A549 (cell line): ENCODE data around the gene CABP4. TPM values are rescaled to one million over a fixed set of nuclear protein-coding genes. Genes with fewer than 3 reads are reported as not detected.

ENCODE experiments used
- CBX2 ChIP-seq: fragments of 200-600 bp; sonication (generic); IDR thresholded peaks from 2 replicates; pipeline ENCODE4 v1.6.1; 2016; ENCODE audit warnings: low read depth, mild to moderate bottlenecking, borderline replicate concordance
- CHD2 ChIP-seq: fragments of 150-350 bp; IDR thresholded peaks from 2 replicates; pipeline ENCODE4 v1.6.1; 2014; ENCODE audit warnings: low read length; ENCODE audit not compliant: partially characterized antibody
- CHD4 ChIP-seq: fragments of 200-600 bp; sonication (generic); IDR thresholded peaks from 2 replicates; pipeline ENCODE4 v1.6.1; 2016; ENCODE audit warnings: antibody characterized with exemption, mild to moderate bottlenecking, borderline replicate concordance
- EHMT2 ChIP-seq: fragments of 200-600 bp; sonication (generic); IDR thresholded peaks from 2 replicates; pipeline ENCODE4 v1.6.1; 2016; ENCODE audit warnings: antibody characterized with exemption, low read depth, mild to moderate bottlenecking, moderate library complexity
- FOSB ChIP-seq: fragments of 250-450 bp; sonication (Bioruptor Pico); IDR thresholded peaks from 2 replicates; pipeline ENCODE4 v1.5.0; 2020; ENCODE audit warnings: mild to moderate bottlenecking, moderate library complexity
- FOSL2 ChIP-seq, 2 experiments: fragments of 450-650 bp in 1 of 2; fragments of >200 bp in 1 of 2; sonication (Bioruptor Twin) in 1 of 2; formaldehyde crosslinking; IDR thresholded peaks; 2 replicates each; pipeline versions ENCODE4 v1.5.0 to v1.6.1; 2016 to 2020; ENCODE audit warnings: mild to moderate bottlenecking in 1 of 2, moderate library complexity in 1 of 2
- FOXS1 ChIP-seq: fragments of 250-450 bp; sonication (Bioruptor Pico); IDR thresholded peaks from 2 replicates; pipeline ENCODE4 v1.5.0; 2020; ENCODE audit warnings: mild to moderate bottlenecking, moderate library complexity
- GATA3 ChIP-seq: IDR thresholded peaks from 2 replicates; pipeline ENCODE4 v1.6.1; 2012; ENCODE audit warnings: borderline replicate concordance
- HOXA7 ChIP-seq: fragments of 250-450 bp; sonication (Bioruptor Pico); IDR thresholded peaks from 2 replicates; pipeline ENCODE4 v1.5.0; 2020; ENCODE audit warnings: mild to moderate bottlenecking, moderate library complexity
- HOXB13 ChIP-seq: fragments of 250-450 bp; sonication (Bioruptor Pico); IDR thresholded peaks from 2 replicates; pipeline ENCODE4 v1.5.0; 2020; ENCODE audit warnings: low read depth, mild to moderate bottlenecking, moderate library complexity
- HOXB5 ChIP-seq: fragments of 250-450 bp; sonication (Bioruptor Pico); IDR thresholded peaks from 2 replicates; pipeline ENCODE4 v1.5.0; 2020; ENCODE audit warnings: mild to moderate bottlenecking, moderate library complexity
- JUN ChIP-seq, 2 experiments: fragments of >200 bp; sonication (Bioruptor Twin); formaldehyde crosslinking; IDR thresholded peaks; 2 replicates in 1 of 2; 3 replicates in 1 of 2; pipeline ENCODE4 v1.6.1; 2016 to 2017
- JUNB ChIP-seq: fragments of >200 bp; sonication (Bioruptor Twin); formaldehyde crosslinking; IDR thresholded peaks from 2 replicates; pipeline ENCODE4 v1.6.1; 2016
- KDM5A ChIP-seq: fragments of 200-600 bp; sonication (generic); IDR thresholded peaks from 2 replicates; pipeline ENCODE4 v1.6.1; 2016; ENCODE audit warnings: antibody characterized with exemption, mild to moderate bottlenecking
- MAFK ChIP-seq: fragments of 450-650 bp; IDR thresholded peaks from 2 replicates; pipeline ENCODE4 v1.6.1; 2014; ENCODE audit not compliant: partially characterized antibody
- MAZ ChIP-seq: fragments of 150-350 bp; IDR thresholded peaks from 2 replicates; pipeline ENCODE4 v1.6.1; 2014; ENCODE audit warnings: antibody characterized with exemption, low read depth, low read length, borderline replicate concordance
- MYC ChIP-seq: IDR thresholded peaks from 2 replicates; pipeline ENCODE4 v1.6.1; 2012; ENCODE audit warnings: mild to moderate bottlenecking, inconsistent platforms, low read length, improper control_type of control experiment, borderline replicate concordance
- NFE2L2 ChIP-seq: fragments of 150-350 bp; conservative IDR thresholded peaks from 2 replicates; pipeline ENCODE4 v1.6.1; 2014; ENCODE audit warnings: low read length
- RAD21 ChIP-seq, 2 experiments: fragments of >200 bp in 1 of 2; sonication (Bioruptor Twin) in 1 of 2; formaldehyde crosslinking in 1 of 2; IDR thresholded peaks in 1 of 2; conservative IDR thresholded peaks in 1 of 2; 2 replicates in 1 of 2; 3 replicates in 1 of 2; pipeline ENCODE4 v1.6.1; 2012 to 2018; ENCODE audit warnings: inconsistent platforms in 1 of 2
- RARB ChIP-seq: fragments of 250-450 bp; sonication (Bioruptor Pico); IDR thresholded peaks from 2 replicates; pipeline ENCODE4 v1.8.0; 2021; ENCODE audit warnings: mild to moderate bottlenecking, moderate library complexity
- RNF2 ChIP-seq: fragments of 200-600 bp; sonication (generic); IDR thresholded peaks from 2 replicates; pipeline ENCODE4 v1.6.1; 2016; ENCODE audit warnings: low read depth, mild to moderate bottlenecking, antibody characterized with exemption, moderate library complexity, borderline replicate concordance
- SREBF2 ChIP-seq: fragments of 450-650 bp; IDR thresholded peaks from 2 replicates; pipeline ENCODE4 v1.6.1; 2014; ENCODE audit warnings: mild to moderate bottlenecking, moderate library complexity
- ZC3H11A ChIP-seq: fragments of 450-650 bp; IDR thresholded peaks from 2 replicates; pipeline ENCODE4 v1.6.1; 2014; ENCODE audit warnings: antibody characterized with exemption, mild to moderate bottlenecking
- ZFP36 ChIP-seq: fragments of 450-650 bp; IDR thresholded peaks from 2 replicates; pipeline ENCODE4 v1.6.1; 2014; ENCODE audit warnings: borderline replicate concordance; ENCODE audit not compliant: partially characterized antibody
- ZNF302 ChIP-seq: fragments of 250-450 bp; sonication (Bioruptor Pico); IDR thresholded peaks from 2 replicates; pipeline ENCODE4 v1.9.0; 2021; ENCODE audit warnings: inconsistent platforms, mild to moderate bottlenecking, moderate library complexity
- polyA plus RNA-seq, 4 experiments: library from polyadenylated mRNA; depleted of rRNA in 3 of 4; stranded (reverse); fragments of >200 nt; fragmentation: RNase III in 1 of 4; extraction: RNeasy Plus Mini Kit Qiagen cat#74134 plus additional on column Dnase treatment in 1 of 4; gene quantifications; 2 replicates in 3 of 4; 3 replicates in 1 of 4; pipeline ENCODE4 v1.2.3, GENCODE V29; 2011 to 2017
- TF ChIP-seq, protein P1 (sequence below): fragments of >200 bp; sonication (Bioruptor Twin); formaldehyde crosslinking; IDR thresholded peaks from 3 replicates; pipeline ENCODE4 v1.5.1; 2016
- TF ChIP-seq, protein P2 (sequence below): fragments of >200 bp; sonication (Bioruptor Twin); formaldehyde crosslinking; IDR thresholded peaks from 3 replicates; pipeline ENCODE4 v1.6.1; 2016
- TF ChIP-seq, protein P3 (sequence below): IDR thresholded peaks from 2 replicates; pipeline ENCODE4 v1.6.1; 2012
- TF ChIP-seq, protein P4 (sequence below): fragments of 200-600 bp; sonication (generic); IDR thresholded peaks from 2 replicates; pipeline ENCODE4 v1.6.1; 2016; ENCODE audit warnings: antibody characterized with exemption, mild to moderate bottlenecking, moderate library complexity
- TF ChIP-seq, protein P5 (sequence below): fragments of 250-450 bp; sonication (Bioruptor Pico); IDR thresholded peaks from 2 replicates; pipeline ENCODE4 v1.5.0; 2020; ENCODE audit warnings: low read depth, mild to moderate bottlenecking, moderate library complexity
- TF ChIP-seq, protein P6 (sequence below): fragments of 250-450 bp; sonication (Bioruptor Pico); IDR thresholded peaks from 2 replicates; pipeline ENCODE4 v1.5.0; 2021; ENCODE audit warnings: mild to moderate bottlenecking, moderate library complexity, borderline replicate concordance

Gene CABP4
- polyA plus RNA-seq, 2 of the 4 experiments (the other 2 are of a cell fraction) = not detected

DNA sequence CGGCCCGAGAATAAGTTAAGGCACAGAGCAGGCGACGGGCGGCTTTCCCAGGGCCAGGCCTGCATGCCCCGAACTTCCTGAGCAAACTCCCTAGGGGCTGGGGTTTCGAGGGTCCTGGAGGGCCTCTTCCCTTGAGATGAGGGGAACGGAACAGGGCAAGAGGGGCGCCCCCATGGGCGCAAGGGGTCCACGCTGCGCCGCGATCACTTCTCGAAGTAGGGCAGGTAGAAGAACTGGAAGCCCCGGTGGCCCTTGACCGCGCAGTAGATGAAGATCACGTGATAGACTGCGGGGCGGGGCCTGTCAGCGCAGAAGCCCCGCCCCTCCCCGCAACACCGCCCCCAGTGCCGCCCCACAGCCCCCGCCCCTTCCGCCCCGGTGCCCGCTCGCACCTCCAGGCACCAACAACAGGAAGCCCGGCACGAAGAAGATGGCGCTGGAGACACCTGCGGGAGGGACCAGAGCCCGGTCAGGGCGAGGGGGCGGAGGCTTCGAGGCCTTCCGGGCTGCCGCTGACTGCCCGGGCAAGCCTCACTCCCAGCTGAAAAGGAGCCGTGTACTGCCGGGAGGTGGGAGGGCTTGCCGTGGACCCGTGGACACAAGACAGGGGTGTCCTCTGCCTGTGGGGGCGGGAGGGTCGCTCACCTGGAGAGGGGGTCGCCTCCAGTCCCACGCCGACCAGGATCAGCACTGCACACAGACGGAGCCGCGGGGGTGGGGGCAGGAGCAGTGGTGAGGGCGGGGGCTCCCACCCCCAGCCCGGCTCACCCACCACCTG lies 9.4 kb downstream of the CABP4 start (continued):
- TF ChIP-seq, protein P1, sequence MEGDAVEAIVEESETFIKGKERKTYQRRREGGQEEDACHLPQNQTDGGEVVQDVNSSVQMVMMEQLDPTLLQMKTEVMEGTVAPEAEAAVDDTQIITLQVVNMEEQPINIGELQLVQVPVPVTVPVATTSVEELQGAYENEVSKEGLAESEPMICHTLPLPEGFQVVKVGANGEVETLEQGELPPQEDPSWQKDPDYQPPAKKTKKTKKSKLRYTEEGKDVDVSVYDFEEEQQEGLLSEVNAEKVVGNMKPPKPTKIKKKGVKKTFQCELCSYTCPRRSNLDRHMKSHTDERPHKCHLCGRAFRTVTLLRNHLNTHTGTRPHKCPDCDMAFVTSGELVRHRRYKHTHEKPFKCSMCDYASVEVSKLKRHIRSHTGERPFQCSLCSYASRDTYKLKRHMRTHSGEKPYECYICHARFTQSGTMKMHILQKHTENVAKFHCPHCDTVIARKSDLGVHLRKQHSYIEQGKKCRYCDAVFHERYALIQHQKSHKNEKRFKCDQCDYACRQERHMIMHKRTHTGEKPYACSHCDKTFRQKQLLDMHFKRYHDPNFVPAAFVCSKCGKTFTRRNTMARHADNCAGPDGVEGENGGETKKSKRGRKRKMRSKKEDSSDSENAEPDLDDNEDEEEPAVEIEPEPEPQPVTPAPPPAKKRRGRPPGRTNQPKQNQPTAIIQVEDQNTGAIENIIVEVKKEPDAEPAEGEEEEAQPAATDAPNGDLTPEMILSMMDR = no peak
- TF ChIP-seq, protein P2, sequence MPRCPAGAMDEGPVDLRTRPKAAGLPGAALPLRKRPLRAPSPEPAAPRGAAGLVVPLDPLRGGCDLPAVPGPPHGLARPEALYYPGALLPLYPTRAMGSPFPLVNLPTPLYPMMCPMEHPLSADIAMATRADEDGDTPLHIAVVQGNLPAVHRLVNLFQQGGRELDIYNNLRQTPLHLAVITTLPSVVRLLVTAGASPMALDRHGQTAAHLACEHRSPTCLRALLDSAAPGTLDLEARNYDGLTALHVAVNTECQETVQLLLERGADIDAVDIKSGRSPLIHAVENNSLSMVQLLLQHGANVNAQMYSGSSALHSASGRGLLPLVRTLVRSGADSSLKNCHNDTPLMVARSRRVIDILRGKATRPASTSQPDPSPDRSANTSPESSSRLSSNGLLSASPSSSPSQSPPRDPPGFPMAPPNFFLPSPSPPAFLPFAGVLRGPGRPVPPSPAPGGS = peak; percentile 84
- TF ChIP-seq ZNF302 = no peak
- TF ChIP-seq ZC3H11A = no peak
- no peak for TF ChIP-seq CBX2
- no peak for TF ChIP-seq EHMT2
- TF ChIP-seq, protein P3, sequence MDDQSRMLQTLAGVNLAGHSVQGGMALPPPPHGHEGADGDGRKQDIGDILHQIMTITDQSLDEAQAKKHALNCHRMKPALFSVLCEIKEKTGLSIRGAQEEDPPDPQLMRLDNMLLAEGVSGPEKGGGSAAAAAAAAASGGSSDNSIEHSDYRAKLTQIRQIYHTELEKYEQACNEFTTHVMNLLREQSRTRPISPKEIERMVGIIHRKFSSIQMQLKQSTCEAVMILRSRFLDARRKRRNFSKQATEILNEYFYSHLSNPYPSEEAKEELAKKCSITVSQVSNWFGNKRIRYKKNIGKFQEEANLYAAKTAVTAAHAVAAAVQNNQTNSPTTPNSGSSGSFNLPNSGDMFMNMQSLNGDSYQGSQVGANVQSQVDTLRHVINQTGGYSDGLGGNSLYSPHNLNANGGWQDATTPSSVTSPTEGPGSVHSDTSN = no peak
- TF ChIP-seq FOSB (CRISPR knock-in tag) = no peak
- TF ChIP-seq HOXB13 (CRISPR knock-in tag) = 0 out of 2 replicates have a peak, but pooled peaks have one; percentile 11
- no peak for TF ChIP-seq ZFP36
- no peak for TF ChIP-seq MYC
- TF ChIP-seq SREBF2 = no peak
- TF ChIP-seq FOXS1 (CRISPR knock-in tag) = no peak
- no peak for TF ChIP-seq FOSL2 (IDR thresholded peaks at IDR 0.05)
- TF ChIP-seq FOSL2 (CRISPR knock-in tag; IDR thresholded peaks at IDR 0.05) = no peak
- no peak for TF ChIP-seq RNF2
- TF ChIP-seq KDM5A = no peak
- no peak for TF ChIP-seq CHD4
- peak; percentile 3; the same call in 1 of the 2 replicates for TF ChIP-seq HOXB5 (CRISPR knock-in tag)
- no peak for TF ChIP-seq RAD21 (conservative IDR thresholded peaks at IDR 0.05 in 1 of 2, IDR thresholded peaks at IDR 0.05 in 1 of 2)
- no peak for TF ChIP-seq GATA3
- TF ChIP-seq, protein P4, sequence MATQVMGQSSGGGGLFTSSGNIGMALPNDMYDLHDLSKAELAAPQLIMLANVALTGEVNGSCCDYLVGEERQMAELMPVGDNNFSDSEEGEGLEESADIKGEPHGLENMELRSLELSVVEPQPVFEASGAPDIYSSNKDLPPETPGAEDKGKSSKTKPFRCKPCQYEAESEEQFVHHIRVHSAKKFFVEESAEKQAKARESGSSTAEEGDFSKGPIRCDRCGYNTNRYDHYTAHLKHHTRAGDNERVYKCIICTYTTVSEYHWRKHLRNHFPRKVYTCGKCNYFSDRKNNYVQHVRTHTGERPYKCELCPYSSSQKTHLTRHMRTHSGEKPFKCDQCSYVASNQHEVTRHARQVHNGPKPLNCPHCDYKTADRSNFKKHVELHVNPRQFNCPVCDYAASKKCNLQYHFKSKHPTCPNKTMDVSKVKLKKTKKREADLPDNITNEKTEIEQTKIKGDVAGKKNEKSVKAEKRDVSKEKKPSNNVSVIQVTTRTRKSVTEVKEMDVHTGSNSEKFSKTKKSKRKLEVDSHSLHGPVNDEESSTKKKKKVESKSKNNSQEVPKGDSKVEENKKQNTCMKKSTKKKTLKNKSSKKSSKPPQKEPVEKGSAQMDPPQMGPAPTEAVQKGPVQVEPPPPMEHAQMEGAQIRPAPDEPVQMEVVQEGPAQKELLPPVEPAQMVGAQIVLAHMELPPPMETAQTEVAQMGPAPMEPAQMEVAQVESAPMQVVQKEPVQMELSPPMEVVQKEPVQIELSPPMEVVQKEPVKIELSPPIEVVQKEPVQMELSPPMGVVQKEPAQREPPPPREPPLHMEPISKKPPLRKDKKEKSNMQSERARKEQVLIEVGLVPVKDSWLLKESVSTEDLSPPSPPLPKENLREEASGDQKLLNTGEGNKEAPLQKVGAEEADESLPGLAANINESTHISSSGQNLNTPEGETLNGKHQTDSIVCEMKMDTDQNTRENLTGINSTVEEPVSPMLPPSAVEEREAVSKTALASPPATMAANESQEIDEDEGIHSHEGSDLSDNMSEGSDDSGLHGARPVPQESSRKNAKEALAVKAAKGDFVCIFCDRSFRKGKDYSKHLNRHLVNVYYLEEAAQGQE = no peak
- no peak for TF ChIP-seq CHD2
- no peak for TF ChIP-seq MAFK
- no peak for TF ChIP-seq JUNB
- no peak for TF ChIP-seq MAZ
- TF ChIP-seq NFE2L2 = no peak
- TF ChIP-seq, protein P5, sequence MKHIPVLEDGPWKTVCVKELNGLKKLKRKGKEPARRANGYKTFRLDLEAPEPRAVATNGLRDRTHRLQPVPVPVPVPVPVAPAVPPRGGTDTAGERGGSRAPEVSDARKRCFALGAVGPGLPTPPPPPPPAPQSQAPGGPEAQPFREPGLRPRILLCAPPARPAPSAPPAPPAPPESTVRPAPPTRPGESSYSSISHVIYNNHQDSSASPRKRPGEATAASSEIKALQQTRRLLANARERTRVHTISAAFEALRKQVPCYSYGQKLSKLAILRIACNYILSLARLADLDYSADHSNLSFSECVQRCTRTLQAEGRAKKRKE (CRISPR knock-in tag) = no peak
- TF ChIP-seq RARB (CRISPR knock-in tag) = no peak
- no peak for TF ChIP-seq HOXA7
- peak in 1 of 2 experiments; percentile 64; a peak in 3 of 5 replicates for TF ChIP-seq JUN (IDR thresholded peaks at IDR 0.05)
- TF ChIP-seq, protein P6, sequence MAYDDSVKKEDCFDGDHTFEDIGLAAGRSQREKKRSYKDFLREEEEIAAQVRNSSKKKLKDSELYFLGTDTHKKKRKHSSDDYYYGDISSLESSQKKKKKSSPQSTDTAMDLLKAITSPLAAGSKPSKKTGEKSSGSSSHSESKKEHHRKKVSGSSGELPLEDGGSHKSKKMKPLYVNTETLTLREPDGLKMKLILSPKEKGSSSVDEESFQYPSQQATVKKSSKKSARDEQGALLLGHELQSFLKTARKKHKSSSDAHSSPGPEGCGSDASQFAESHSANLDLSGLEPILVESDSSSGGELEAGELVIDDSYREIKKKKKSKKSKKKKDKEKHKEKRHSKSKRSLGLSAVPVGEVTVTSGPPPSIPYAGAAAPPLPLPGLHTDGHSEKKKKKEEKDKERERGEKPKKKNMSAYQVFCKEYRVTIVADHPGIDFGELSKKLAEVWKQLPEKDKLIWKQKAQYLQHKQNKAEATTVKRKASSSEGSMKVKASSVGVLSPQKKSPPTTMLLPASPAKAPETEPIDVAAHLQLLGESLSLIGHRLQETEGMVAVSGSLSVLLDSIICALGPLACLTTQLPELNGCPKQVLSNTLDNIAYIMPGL = no peak
